ENCODE results near the gene CHSY1. TPM values are rescaled to one million over a fixed set of nuclear protein-coding genes. Genes with fewer than 3 reads are reported as not detected.

Gene CHSY1
- total RNA-seq, 3 donors from 2014 or later, result 7.7 to 15.5 (median 12.6) TPM

DNA sequence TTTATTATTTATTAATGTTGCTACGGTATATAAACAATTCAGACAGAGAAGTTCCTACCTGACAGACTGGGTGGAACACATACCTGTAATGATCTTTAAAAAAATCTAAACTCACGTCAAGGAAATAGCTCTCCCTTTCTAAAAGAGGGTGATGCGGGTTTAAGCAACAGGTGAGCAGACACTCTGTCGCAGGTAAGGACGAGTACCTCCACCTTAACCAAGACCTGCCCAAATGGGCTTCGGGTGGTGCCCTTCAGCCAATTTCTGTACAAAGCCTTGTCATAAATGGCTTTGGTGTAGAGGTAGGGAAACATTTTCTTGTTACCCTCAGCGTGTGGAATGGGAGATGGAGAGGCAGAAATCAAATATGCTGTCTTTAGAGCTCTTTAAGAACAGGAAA lies 67.0 kb downstream of the CHSY1 start:
- TF ChIP-seq, protein P1, sequence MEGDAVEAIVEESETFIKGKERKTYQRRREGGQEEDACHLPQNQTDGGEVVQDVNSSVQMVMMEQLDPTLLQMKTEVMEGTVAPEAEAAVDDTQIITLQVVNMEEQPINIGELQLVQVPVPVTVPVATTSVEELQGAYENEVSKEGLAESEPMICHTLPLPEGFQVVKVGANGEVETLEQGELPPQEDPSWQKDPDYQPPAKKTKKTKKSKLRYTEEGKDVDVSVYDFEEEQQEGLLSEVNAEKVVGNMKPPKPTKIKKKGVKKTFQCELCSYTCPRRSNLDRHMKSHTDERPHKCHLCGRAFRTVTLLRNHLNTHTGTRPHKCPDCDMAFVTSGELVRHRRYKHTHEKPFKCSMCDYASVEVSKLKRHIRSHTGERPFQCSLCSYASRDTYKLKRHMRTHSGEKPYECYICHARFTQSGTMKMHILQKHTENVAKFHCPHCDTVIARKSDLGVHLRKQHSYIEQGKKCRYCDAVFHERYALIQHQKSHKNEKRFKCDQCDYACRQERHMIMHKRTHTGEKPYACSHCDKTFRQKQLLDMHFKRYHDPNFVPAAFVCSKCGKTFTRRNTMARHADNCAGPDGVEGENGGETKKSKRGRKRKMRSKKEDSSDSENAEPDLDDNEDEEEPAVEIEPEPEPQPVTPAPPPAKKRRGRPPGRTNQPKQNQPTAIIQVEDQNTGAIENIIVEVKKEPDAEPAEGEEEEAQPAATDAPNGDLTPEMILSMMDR (IDR thresholded peaks at IDR 0.05), result no peak
- no peak for ATAC-seq
- DNase-seq, result no peak
- Histone ChIP-seq H3K9me3 (no peaks in the 10 kb centered on the region), H3K36me3 (ENCODE audit: low read depth) (no peaks in the 10 kb centered on the region), H3K4me1 (ENCODE audit: low read depth) (peaks cover 6% of the 10 kb centered on the region), H3K4me3 (no peak overlapping the region)
- intact Hi-C loops (cut with DNase I, micrococcal nuclease), result no loop called here

DNA sequence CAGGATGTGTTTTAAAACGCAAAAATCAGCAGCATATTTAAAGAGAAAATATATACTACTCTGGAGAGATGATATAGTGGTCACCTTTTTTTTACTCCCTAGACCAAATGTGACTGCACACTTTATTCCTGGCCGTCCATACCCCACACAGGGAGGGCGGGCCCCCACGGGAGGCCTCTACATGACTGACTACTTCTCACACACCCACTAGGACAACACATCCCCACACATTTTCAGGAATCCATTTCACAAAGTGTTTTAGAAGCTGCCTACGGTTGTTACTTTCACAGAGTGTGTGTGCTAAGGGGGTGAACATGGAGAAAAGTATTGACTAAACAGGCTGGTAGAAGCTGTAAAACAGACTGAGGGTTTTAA lies 67.9 kb downstream of the CHSY1 start:
- Histone ChIP-seq H3K9me3 (no peaks in the 10 kb centered on the region), H3K4me1 (ENCODE audit: low read depth) (peaks cover 6% of the 10 kb centered on the region), H3K4me3 (no peak overlapping the region), H3K36me3 (ENCODE audit: low read depth) (no peaks in the 10 kb centered on the region)
- ATAC-seq (no peak), DNase-seq (no peak)
- intact Hi-C loops (cut with DNase I, micrococcal nuclease), result no loop called here
- TF ChIP-seq, protein P1 (IDR thresholded peaks at IDR 0.05), result no peak

DNA sequence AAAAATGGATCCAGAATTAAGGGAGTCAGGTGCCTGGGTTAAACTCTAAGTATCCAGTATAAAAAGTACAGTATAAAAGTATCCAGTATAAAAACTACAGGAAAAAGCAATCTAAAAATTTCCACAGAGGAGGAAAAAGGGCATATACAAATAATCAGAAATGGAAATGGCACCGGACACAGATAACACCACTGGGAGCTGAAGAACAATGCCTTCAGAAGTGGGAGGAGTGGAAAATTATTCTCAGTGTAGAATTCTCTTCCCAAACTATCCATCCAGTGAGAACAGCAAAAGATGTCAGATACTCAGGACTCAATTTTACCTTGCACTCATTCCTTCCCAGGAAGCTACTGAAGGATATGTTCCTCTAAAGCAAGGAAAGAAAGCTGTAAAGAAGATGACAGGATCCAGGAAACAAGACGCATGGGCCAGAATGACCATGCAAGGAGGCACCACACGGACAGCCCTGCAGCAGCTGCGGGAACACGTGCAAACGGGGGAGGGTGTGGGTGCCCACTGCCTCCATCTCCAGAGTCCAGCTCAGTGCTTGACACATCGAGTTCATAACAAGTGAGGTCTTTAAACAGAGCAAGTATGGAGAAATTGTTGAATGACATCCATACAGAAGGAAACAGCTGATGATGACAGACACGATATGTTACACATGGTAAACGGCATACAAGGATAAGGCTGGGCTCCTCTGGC lies 68.5 kb downstream of the CHSY1 start:
- Histone ChIP-seq H3K4me1 (ENCODE audit: low read depth) (peaks cover 6% of the 10 kb centered on the region), H3K36me3 (ENCODE audit: low read depth) (no peaks in the 10 kb centered on the region), H3K9me3 (no peaks in the 10 kb centered on the region), H3K4me3 (no peak overlapping the region)
- DNase-seq, result no peak
- intact Hi-C loops (cut with DNase I, micrococcal nuclease), result no loop called here
- no peak for ATAC-seq
- TF ChIP-seq, protein P1 (IDR thresholded peaks at IDR 0.05), result no peak

DNA sequence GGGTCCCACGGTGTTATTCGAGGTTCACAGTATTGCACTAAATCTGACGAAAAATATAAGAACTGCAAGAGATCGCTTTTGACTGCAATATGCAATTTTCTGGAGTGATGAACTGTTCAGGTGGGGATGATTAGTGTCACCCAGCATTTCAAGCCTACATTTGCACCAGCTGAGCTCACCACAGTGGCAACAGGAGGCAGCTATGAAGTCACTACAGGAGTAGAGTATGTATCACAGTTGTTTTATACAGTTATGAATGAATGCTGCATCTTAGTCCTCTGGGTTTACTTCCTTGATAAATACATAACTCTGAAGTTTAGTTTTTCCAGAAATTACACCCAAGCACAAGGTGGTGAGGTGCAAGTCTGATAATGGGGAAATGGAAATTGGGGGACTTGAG lies 69.6 kb downstream of the CHSY1 start:
- H3K36me3 ChIP-seq (ENCODE audit: low read depth), result no peaks in the 10 kb centered on the region
- ATAC-seq, result no peak
- TF ChIP-seq, protein P1 (IDR thresholded peaks at IDR 0.05), result no peak
- DNase-seq, result no peak
- H3K9me3 ChIP-seq, result no peaks in the 10 kb centered on the region
- no peak overlapping the region for H3K4me3 ChIP-seq
- intact Hi-C loops (cut with DNase I, micrococcal nuclease), result no loop called here
- H3K4me1 ChIP-seq (ENCODE audit: low read depth), result peaks cover 6% of the 10 kb centered on the region

DNA sequence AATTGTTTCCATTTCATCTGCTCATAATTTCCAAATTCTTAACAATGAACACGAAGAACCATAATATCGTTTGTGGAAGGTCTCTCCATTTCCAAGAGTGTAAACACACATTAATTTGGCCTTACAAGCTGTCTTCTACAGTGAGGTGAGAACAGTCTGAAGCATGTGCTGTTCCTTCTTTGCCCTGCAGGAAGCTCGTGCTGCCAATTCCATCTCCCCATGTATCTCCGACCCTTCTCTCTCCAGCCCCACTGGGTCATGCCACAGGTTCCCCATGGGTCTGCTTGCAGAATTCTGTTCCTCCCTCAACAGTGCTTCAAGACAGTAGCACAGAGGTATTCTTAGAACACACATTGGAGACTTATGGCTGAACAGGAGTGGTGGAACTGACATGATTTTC lies 70.5 kb downstream of the CHSY1 start:
- H3K4me1 ChIP-seq (ENCODE audit: low read depth), result peaks cover 6% of the 10 kb centered on the region
- H3K36me3 ChIP-seq (ENCODE audit: low read depth), result no peaks in the 10 kb centered on the region
- intact Hi-C loops (cut with DNase I, micrococcal nuclease), result no loop called here
- no peaks in the 10 kb centered on the region for H3K9me3 ChIP-seq
- no peak overlapping the region for H3K4me3 ChIP-seq
- no peak for DNase-seq
- TF ChIP-seq, protein P1 (IDR thresholded peaks at IDR 0.05), result no peak
- ATAC-seq, result no peak
